SK-N-DZ (cell line): ENCODE data around the gene PTRHD1.
A peak's percentile ranks its signal among the peaks of the same experiment; 100 is the strongest.
"Not testable (repeated sequence)": the region's sequence is repeated elsewhere in the genome, so short reads cannot be mapped to it uniquely, and the experiment has no call there.

Experiments used
- DNase-seq: peaks from one replicate; pipeline ENCODE4 v3.0.0-alpha.2; 2015; ENCODE audit warnings: low spot score

PTRHD1 gene

GRCh38 chr2:24813691-24814137, 20.5 kb upstream of the PTRHD1 start:
- DNase-seq = no peak

GRCh38 chr2:24809316-24810007, 16.3 kb upstream of the PTRHD1 start:
- no peak for DNase-seq

GRCh38 chr2:24806661-24807036, 13.5 kb upstream of the PTRHD1 start:
- no peak for DNase-seq

GRCh38 chr2:24805811-24806660, 12.8 kb upstream of the PTRHD1 start:
- DNase-seq = not testable (repeated sequence)

- DNase-seq = not testable (repeated sequence)
These were observed 7.3 kb upstream of the PTRHD1 start for GRCh38 chr2:24800487-24800886.

GRCh38 chr2:24797644-24798043, 4.5 kb upstream of the PTRHD1 start:
- DNase-seq = no peak

- DNase-seq = peak; percentile 48
These were observed 707 bp upstream of the PTRHD1 start for GRCh38 chr2:24793761-24794435.

GRCh38 chr2:24792542-24792873, 683 bp downstream of the PTRHD1 start:
- no peak for DNase-seq

GRCh38 chr2:24791452-24791851, 1.7 kb downstream of the PTRHD1 start:
- DNase-seq = no peak

- DNase-seq = no peak
These were observed 4.4 kb downstream of the PTRHD1 start for GRCh38 chr2:24788816-24789215.

- DNase-seq = no peak
These were observed 5.7 kb downstream of the PTRHD1 start for GRCh38 chr2:24787532-24787931.

- no peak for DNase-seq
These were observed 7.4 kb downstream of the PTRHD1 start for GRCh38 chr2:24785671-24786321.

GRCh38 chr2:24783641-24784040, 9.6 kb downstream of the PTRHD1 start:
- DNase-seq = no peak

GRCh38 chr2:24779116-24779515, 14.1 kb downstream of the PTRHD1 start:
- DNase-seq = no peak

GRCh38 chr2:24774373-24774772, 18.8 kb downstream of the PTRHD1 start:
- DNase-seq = no peak

GRCh38 chr2:24771764-24772586, 21.2 kb downstream of the PTRHD1 start:
- DNase-seq = no peak

- no peak for DNase-seq
These were observed 22.1 kb downstream of the PTRHD1 start for GRCh38 chr2:24771061-24771460.

GRCh38 chr2:24768601-24769000, 24.6 kb downstream of the PTRHD1 start:
- no peak for DNase-seq

GRCh38 chr2:24768013-24768412, 25.2 kb downstream of the PTRHD1 start:
- no peak for DNase-seq

GRCh38 chr2:24766609-24767008, 26.6 kb downstream of the PTRHD1 start:
- peak; percentile 15 for DNase-seq

- no peak for DNase-seq
These were observed 29.3 kb downstream of the PTRHD1 start for GRCh38 chr2:24763843-24764242.
